Measurements from ENCODE around the gene PSD2. TPM values are rescaled to one million over a fixed set of nuclear protein-coding genes. Genes with fewer than 3 reads are reported as not detected.

PSD2 gene
- total RNA-seq, 2 experiments from 2014 or later, result 0.08 TPM; not detected in 1

GRCh38 chr5:139882316-139882715, 86.7 kb downstream of the PSD2 start:
- H3K4me3 ChIP-seq (ENCODE audit: low read length), result no peak overlapping the region
- no peak overlapping the region for H3K27ac ChIP-seq (ENCODE audit: low read depth in 1 of 2, low read length in 2 of 2)
- no peak overlapping the region for H3K27ac Mint-ChIP-seq
- peaks cover 0 to 6% of the 10 kb centered on the region in 2 experiments for H3K9me3 ChIP-seq (ENCODE audit: control insufficient read depth in 1 of 2, insufficient read depth in 1 of 2, low read length in 2 of 2)
- H3K4me3 Mint-ChIP-seq, result no peak overlapping the region
- ChIA-PET CTCF (no interaction called here), POLR2A (no interaction called here)
- no peak for TF ChIP-seq CTCF (IDR thresholded peaks at IDR 0.05)
- no peak for DNase-seq
- no peaks in the 10 kb centered on the region for H3K4me1 Mint-ChIP-seq (ENCODE audit: low read depth)
- H3K9me3 Mint-ChIP-seq, result no peaks in the 10 kb centered on the region
- no peaks in the 10 kb centered on the region for H3K36me3 Mint-ChIP-seq (ENCODE audit: low read depth)
- no peaks in the 10 kb centered on the region for H3K36me3 ChIP-seq (ENCODE audit: insufficient read depth, low read length)
- ATAC-seq (ENCODE audit: poor library complexity), result no peak
- H3K27me3 Mint-ChIP-seq, result peaks cover 12% of the 10 kb centered on the region
- intact Hi-C loops (cut with DNase I, micrococcal nuclease), result no loop called here
- peaks cover 0 to 4% of the 10 kb centered on the region in 2 experiments for H3K27me3 ChIP-seq (ENCODE audit: control insufficient read depth in 1 of 2, insufficient read depth in 2 of 2, low read length in 2 of 2)
- H3K4me1 ChIP-seq (ENCODE audit: insufficient read depth, low read length), result no peaks in the 10 kb centered on the region

DNA sequence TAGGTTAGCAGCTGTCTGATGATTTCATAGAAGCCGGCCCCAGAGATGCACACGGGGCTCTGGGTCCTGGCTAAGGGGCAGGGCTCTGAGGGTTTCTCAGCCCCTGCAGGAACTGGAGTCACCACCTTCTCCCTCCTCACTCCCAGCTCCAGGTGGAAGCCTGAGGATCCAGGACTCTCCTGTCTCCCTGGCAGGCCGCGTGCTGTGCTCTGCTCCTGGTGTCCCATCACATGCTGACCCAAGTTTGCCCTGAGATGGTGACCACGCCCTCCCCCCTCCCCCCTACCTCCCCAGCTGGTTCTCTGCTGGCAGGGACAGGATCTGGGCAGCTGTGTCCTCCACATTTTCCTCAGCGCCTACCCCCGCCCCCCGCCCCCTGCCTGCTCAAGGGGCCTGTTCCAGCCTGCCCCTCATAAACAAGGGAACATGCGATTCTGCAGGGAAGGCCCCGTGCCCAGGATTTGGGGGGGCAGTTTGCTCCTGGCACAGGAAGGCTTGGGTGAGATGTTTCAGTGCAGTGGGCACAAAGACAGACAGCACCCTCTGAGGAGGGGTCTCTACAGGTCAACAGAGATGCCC, 87.4 kb downstream of the PSD2 start:
- POLR2A ChIA-PET, result no interaction called here

GRCh38 chr5:139884144-139884543, 88.5 kb downstream of the PSD2 start:
- Histone ChIP-seq H3K4me1 (ENCODE audit: insufficient read depth, low read length) (no peaks in the 10 kb centered on the region), H3K27me3 (ENCODE audit: control insufficient read depth in 1 of 2, insufficient read depth in 2 of 2, low read length in 2 of 2) (peaks cover 0 to 4% of the 10 kb centered on the region in 2 experiments), H3K4me3 (ENCODE audit: low read length) (no peak overlapping the region), H3K36me3 (ENCODE audit: insufficient read depth, low read length) (no peaks in the 10 kb centered on the region), H3K27ac (ENCODE audit: low read depth in 1 of 2, low read length in 2 of 2) (no peak overlapping the region), H3K9me3 (ENCODE audit: control insufficient read depth in 1 of 2, insufficient read depth in 1 of 2, low read length in 2 of 2) (peaks cover 0 to 5% of the 10 kb centered on the region in 2 experiments)
- intact Hi-C loops (cut with DNase I, micrococcal nuclease), result no loop called here
- no peak overlapping the region for H3K27ac Mint-ChIP-seq
- H3K27me3 Mint-ChIP-seq, result peaks cover 15% of the 10 kb centered on the region
- H3K9me3 Mint-ChIP-seq, result no peaks in the 10 kb centered on the region
- ChIA-PET POLR2A (no interaction called here), CTCF (no interaction called here)
- H3K4me1 Mint-ChIP-seq (ENCODE audit: low read depth), result no peaks in the 10 kb centered on the region
- DNase-seq (no peak), ATAC-seq (ENCODE audit: poor library complexity) (no peak)
- H3K36me3 Mint-ChIP-seq (ENCODE audit: low read depth), result no peaks in the 10 kb centered on the region
- no peak for TF ChIP-seq CTCF (IDR thresholded peaks at IDR 0.05)
- no peak overlapping the region for H3K4me3 Mint-ChIP-seq

More for the DNA sequence above, 87.4 kb downstream of the PSD2 start:
- Histone ChIP-seq H3K27me3 (ENCODE audit: control insufficient read depth in 1 of 2, insufficient read depth in 2 of 2, low read length in 2 of 2) (peaks cover 0 to 4% of the 10 kb centered on the region in 2 experiments), H3K9me3 (ENCODE audit: control insufficient read depth in 1 of 2, insufficient read depth in 1 of 2, low read length in 2 of 2) (peaks cover 0 to 5% of the 10 kb centered on the region in 2 experiments), H3K36me3 (ENCODE audit: insufficient read depth, low read length) (no peaks in the 10 kb centered on the region), H3K27ac (ENCODE audit: low read depth in 1 of 2, low read length in 2 of 2) (no peak overlapping the region), H3K4me3 (ENCODE audit: low read length) (no peak overlapping the region), H3K4me1 (ENCODE audit: insufficient read depth, low read length) (no peaks in the 10 kb centered on the region)
- intact Hi-C loops (cut with DNase I, micrococcal nuclease), result no loop called here
- CTCF ChIA-PET, result no interaction called here
- Mint-ChIP-seq H3K27me3 (peaks cover 15% of the 10 kb centered on the region), H3K4me3 (no peak overlapping the region), H3K36me3 (ENCODE audit: low read depth) (no peaks in the 10 kb centered on the region), H3K4me1 (ENCODE audit: low read depth) (no peaks in the 10 kb centered on the region), H3K27ac (no peak overlapping the region), H3K9me3 (no peaks in the 10 kb centered on the region)
- DNase-seq (no peak), ATAC-seq (ENCODE audit: poor library complexity) (no peak)
- TF ChIP-seq CTCF (IDR thresholded peaks at IDR 0.05), result no peak
